SHP77 treated with DMSO at 0.1 percent for 48 hours (cell line): ENCODE measurements around the gene TNFRSF1A.
"Not testable (repeated sequence)": the region's sequence is repeated elsewhere in the genome, so short reads cannot be mapped to it uniquely, and the experiment has no call there.

Source experiments
- DNase-seq: peaks from one replicate; lab custom pipeline; 2025; lab: John Stamatoyannopoulos, UW

TNFRSF1A gene

DNA sequence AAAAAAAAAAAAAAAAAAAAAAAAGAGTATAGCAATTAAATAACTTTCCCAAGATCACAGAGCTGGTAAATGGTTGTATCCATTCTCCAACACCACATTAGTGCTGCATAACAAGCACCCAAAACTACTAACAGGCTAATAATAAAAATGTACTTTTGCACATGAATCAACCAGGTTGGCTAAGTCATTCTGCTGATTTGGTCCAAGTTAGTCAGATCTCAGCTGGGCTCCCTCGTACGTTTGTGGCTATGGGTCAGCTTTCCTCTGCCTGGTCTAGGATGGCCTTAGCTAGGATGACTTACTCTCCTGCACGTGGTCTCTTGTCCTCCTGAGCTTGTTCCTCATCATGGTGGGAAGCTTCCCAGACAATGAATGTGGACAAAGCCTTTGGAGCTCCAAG, 39.3 kb downstream of the TNFRSF1A start:
- no peak for DNase-seq

DNA sequence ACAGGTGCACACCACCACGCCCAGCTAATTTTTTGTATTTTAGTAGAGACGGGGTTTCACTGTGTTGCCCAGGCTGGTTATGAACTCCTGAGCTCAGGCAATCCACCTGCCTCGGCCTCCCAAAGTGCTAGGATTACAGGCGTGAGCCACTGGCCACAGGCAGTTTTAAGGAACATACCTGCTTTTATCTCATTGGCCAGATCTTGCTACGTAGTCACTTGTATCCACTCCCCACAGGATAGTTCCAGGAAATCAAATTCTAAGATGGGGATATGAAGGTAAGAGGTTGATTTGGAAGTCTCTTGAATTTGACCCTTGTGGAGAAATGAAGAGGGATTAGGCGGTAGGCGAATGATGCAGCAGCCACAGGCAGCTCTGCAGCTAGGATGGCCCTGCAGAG, 40.2 kb downstream of the TNFRSF1A start:
- no peak for DNase-seq

DNA sequence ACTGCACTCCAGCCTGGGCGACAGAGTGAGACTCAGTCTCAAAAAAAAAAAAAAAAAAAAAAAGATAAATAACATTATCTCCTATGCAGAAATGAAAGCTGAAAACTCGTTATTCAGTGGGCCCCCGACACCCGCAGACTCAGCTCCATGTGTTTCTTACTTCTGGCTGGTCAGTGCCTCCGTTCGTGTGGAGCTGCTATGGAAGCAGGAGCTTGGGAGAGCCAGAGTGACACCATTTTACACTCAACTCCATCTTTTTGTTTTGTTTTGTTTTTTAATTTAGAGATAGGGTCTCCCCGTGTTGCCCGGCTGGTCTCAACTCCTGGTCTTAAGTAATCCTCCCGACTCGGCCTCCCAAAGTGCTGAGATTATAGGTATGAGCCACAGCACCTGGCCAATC, 44.7 kb downstream of the TNFRSF1A start:
- no peak for DNase-seq

DNA sequence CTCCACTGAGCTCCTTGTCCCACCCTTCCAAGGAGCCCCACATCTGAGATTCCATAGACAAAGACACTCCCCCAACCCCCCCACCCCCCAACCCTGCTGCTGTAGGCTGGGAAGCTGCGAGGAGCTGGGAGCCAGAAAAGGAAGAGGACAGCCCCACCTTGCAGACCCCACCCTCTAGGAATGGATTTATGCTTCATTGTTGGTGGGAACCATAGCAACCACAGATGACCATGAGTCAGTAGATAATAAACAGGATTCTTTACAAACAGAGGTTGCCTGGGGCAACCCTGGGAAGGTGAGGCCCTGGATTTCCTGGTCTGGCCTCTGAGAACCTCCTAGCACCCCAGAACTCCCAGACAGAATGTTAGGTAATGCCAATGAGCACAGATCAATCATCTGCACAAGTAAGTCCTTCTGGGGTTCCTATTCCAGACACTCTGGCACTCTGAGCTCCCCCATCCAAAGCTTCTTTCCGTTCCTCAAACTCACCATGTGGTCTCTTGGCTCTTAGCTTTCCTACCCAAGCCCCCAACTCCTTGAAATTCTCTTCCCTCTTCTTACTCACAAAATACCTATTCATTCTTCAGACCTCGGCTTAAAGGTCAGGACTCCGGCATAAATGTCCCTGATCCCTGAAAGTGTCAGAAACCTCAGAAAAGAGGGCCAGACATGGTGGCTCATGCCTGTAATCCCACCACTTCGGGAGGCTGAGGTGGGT, 46.6 kb downstream of the TNFRSF1A start:
- no peak for DNase-seq

DNA sequence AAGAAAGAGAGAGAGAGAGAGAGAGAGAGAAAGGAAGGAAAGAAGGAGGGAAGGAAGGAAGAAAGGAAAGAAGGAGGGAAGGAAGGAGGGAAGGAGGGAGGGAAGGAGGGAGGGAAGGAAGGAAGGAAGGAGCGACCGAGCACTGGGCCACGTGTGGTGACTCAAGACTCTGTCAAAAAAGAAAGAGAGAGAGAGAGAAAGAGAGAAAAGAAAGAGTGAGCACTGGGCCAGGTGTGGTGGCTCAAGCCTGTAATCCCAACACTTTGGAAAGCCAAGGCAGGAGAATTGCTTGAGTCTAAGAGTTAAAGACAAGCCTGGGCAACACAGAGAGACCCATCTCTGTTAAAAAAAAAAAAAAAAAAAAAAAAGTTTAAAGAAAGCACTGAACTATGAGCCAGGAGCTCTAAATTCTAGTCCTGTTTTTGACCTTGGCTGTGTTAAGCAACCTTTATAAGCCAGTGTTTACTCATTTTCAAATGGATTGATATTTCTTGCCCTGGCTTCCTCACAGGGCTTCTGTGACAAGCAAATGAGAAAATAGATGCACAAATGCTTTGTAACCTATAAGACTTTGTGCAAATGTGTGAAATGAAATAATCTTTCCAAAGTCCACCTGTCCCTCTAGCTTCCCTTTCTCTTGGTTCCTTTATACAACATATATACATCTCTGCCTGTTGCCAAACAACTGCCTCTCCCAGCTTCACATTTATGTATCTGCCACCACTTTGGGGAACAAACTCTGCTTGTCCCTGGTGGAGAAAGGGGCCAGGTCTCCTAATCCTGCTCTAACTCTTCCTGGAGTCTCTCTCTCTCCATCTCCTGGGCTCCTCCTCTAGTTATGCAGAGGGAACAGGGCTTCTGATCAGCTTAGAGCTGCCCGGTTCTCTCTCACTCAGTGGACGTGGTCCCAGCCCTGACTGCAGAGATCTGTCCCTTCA, 47.5 kb downstream of the TNFRSF1A start:
- no peak for DNase-seq

DNA sequence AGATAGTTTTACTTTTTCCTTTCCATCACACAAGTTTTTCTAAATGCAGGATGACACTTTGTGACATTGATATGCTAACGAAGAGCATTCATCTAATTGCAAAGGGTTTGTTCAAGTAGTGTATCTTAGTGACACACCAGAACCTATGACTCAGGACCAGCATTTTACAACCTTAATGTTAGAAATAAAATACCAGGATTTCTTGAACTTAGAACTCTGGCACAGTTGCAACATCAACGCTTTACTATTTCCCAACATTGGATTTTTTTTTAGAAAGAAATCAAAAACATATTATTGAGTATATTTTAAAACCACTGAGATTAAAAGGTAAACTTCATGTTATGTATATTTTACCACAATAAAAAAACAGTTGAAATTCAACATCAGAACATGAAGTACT, 49.3 kb downstream of the TNFRSF1A start:
- no peak for DNase-seq

DNA sequence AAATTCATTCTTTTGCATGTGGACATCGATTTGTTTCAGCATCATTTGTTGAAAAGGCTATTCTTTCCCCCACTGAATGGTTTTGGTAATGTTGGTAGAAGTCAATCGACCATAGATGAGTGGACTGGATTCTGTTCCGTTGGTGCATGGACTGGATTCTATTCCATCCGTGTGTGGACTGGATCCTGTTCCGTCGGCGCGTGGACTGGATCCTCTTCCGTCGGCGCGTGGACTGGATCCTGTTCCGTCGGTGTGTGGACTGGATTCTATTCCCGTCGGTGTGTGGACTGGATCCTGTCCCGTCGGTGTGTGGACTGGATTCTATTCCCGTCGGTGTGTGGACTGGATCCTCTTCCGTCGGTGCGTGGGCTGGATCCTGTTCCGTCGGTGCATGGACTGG, 52.0 kb downstream of the TNFRSF1A start:
- DNase-seq: not testable (repeated sequence)

DNA sequence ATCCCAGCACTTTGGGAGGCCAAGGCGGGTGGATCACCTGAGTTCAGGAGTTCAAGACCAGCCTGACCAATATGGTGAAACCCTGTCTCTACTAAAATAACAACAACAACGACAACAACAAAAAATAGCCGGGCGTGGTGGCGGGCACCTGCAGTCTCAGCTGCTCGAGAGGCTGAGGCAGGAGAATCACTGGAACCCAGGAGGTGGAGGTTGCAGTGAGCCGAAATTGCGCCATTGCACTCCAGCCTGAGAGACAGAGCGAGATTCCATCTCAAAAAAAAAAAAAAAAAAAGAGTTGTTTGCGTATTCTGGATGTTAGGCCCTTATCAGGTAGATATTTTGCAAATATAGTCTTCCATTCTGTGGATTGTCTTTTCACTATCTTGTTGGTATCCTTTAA, 52.8 kb downstream of the TNFRSF1A start:
- not testable (repeated sequence) for DNase-seq

DNA sequence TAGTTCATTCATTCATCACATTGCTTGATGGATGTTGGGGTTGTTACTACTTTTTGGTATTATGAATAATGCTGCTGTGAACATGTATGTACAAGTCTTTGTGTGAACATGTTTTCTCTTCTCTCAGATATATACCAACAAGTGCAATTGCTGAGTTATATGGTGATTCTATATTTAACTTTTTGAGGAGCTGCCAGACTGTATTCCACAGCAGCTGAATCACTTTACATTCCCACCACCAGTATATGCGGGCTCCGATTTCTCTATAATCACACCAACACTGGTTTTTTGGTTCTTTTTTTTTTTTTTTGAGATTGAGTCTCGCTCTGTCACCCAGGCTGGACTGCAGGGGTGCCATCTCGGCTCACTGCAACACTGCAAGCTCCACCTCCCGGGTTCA, 53.6 kb downstream of the TNFRSF1A start:
- DNase-seq: no peak

DNA sequence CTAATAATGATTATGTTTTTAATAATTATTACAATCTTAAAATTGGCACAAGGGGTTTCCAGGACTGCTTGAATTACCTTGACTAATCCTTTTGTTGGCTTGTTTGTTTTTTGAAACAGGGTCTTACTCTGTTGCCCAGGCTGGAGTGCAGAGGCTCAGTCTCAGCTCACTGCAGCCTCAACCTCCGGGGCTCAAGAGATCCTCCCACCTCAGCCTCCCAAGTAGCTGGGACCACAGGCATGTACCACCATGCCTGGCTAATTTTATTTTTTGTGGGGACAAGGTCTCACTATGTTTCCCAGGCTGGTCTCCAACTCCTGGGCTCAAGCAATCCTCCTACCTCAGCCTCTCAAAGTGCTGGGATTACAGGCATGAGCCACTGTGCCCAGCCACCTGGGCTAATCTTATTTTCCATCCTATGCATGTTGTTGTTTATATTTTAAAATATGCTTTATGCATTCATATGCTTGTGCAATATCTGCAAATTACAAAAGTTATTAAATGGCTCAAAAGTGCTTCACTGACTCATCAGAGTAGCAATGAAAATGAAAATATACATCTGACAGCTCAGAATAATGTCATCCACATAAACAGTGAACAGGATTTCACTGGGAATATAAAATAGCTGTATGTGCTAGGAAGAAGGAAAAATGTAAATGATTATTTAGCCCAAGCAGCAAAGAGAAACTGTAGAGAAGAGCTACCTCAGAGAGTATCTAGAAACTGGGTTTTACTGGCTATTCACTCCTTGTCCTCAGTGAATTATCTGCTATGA, 56.2 kb downstream of the TNFRSF1A start:
- DNase-seq: no peak

DNA sequence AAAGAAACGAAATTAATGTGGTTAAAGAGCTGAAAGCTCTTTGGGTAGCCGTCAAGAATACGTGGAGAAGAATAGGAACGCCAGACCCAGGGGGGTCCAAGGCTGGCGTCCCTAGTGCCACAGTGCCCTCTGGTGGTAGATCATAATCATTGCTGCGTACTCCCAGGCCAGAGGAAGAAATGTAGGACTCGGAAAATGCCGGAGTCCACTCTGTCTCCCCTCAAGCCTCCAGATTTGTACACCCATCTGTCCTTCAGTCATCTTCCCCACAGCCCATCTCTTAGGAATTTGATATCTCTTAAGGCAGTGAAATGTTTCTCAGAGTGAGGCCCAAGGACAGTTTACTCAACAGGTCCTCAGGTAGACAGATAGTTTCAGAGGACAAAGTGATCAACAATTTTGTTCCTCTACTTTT, 56.8 kb downstream of the TNFRSF1A start:
- no peak for DNase-seq

DNA sequence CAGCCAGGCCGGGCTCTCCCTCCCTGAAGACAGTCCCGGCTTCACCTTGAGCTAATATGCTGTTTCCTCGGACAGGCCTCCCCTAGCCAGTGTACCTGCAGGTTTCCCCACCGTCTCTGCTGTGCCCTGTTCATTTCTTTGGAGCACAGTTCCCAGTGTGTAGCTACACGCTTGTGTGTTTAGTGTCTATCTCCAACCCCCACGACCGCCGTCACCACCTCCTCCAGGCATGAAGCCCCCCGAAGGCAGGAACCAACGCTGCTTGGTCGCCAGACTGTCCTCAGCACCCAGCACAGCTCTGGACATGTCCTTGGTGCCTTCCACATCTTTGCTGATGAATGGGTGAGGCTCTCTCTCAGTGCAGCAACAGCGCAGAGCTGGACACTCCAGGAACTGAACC, 57.6 kb downstream of the TNFRSF1A start:
- DNase-seq: no peak

DNA sequence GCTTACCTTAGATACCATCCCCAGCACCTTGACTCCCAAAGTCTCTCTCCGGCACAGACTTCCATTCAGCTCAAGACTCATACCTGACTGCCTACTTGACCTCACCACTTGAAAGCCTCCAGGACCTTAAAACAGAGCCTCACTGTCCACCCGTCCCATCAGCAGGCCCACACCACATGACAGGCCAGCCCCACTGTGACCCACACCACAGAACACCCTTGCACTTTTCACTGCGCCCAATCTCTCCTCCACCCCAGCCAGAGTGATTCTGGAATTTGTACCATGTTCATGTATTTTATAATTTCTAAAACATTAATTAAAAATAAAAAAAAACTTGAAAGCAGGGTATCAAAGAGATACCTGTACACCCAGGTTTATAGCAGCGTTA, 59.4 kb downstream of the TNFRSF1A start:
- no peak for DNase-seq

DNA sequence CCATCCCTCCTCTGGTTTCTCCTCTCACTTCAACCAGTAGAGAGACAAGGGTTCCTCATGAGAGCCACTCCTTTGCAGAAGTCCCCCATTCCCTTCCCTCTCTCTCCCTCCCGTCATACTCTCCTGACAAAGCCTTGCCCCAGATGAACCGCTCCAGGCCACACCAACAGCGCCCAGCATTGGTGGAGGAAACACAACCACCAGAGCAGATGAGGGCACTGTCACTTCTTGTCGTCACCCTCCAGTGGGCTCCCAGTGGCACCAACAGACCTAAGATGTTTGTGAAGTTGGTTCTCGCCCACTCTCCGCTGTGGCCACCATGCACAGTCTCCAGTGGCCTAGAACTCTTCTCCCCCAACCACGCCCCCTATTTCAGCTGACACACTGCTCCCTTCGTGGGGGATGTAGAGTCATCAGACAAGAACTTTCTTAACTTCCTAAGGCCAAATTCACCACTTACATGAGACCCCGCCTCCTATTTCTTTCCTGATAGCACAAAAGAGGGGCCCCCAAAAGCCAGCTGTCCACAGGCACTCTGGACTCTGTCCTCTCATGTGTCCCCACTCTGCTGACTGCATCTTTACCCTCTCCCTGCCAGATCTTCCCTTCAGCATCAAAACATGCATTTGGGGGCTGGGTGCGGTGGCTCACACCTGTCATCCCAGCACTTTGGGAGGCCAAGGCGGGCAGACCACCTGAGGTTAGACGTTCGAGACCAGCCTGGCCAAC, 60.6 kb downstream of the TNFRSF1A start:
- no peak for DNase-seq

DNA sequence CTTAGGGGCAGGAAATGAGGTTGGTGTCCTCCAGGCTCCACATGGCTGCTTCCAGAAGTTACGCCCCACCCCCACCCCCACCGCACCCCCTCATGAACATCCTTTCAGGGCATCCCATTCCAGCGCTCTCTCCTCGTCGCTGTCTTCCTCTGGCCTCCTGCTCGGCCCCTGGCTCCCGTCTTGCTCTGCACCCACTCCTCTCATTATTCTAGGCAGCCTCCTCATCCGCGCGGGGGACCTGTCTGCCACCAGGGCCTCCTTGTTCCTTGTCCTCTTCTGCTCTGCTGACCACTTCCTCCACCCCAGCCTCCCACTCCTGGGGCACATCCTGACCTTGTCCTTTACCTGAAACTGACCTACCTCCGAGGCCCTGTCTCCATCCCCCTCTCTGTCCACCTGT, 61.2 kb downstream of the TNFRSF1A start:
- DNase-seq: no peak

DNA sequence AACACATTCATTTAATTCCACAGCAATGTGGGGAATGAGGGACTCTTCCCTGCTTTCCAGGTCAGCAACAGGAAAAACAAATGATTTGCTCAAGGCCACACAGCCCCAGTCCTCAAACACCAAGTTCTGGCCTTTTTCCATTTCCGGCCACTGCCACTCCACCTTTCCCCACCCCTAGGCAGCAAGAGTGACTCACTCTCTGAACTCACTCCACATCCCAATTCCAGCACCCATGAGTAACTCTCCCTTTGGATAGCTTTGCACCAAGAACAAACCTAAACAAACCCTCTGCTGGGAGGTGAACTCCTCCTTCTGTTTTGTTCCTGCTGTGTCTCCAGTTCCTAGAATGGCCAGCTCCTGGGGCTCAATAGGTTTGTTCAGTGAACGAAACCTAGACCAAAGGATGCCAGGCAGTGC, 61.8 kb downstream of the TNFRSF1A start:
- DNase-seq: no peak

DNA sequence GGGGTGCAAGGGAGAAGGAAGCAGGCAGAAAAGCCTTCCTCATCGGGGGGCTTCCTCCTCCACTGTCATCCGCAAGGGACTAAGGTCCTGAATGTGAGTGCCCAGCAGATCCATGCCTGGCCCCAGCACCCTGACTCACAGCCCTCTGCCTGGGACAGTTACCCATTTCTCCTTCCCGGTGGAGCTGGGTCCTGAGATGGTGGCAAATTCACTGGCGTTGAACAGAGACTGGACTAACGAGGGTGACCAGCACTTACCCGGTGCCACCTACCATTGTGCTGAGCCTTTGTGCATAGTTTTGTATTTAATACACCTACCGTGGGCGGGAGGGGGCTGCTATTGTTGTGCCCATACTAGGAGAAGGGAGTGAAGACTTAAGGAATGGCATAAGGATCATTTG, 62.2 kb downstream of the TNFRSF1A start:
- no peak for DNase-seq

DNA sequence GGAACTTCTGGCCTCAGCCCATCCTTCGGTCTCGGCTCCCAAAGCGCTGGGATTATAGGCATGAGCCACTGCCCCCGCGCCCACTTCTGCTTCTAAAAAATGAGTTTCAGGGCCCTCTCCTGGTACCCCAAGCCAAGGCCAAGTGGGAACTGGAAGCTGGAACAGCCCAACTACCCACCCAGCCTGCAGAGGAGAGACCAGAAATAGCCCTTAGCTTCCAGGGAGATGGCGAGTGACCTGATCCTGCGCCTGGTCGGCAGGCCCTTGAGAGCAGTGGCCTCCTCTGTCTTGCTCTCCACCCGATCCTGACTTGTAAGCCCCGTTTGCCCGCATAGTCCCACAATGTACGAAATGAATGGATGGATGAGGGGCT, 62.6 kb downstream of the TNFRSF1A start:
- no peak for DNase-seq
